ENCODE results near the gene TOX2.
"Not testable (repeated sequence)": the region's sequence is repeated elsewhere in the genome, so short reads cannot be mapped to it uniquely, and the experiment has no call there.

TOX2 gene

GRCh38 chr20:44031781-44032582 is 117.3 kb downstream of the TOX2 start:
- no peak for DNase-seq (ENCODE audit: low read depth in 3 of 3)

- DNase-seq (ENCODE audit: low read depth in 3 of 3): no peak
Measured at GRCh38 chr20:44032583-44033331, 118.1 kb downstream of the TOX2 start.

- DNase-seq (ENCODE audit: low read depth in 3 of 3): no peak
Measured at GRCh38 chr20:44033344-44033743, 118.7 kb downstream of the TOX2 start.

GRCh38 chr20:44033873-44034272 is 119.2 kb downstream of the TOX2 start:
- no peak for DNase-seq (ENCODE audit: low read depth in 3 of 3)

GRCh38 chr20:44034451-44034850 is 119.8 kb downstream of the TOX2 start:
- no peak for DNase-seq (ENCODE audit: low read depth in 3 of 3)

GRCh38 chr20:44034965-44035635 is 120.4 kb downstream of the TOX2 start:
- DNase-seq (ENCODE audit: low read depth in 3 of 3): no peak

GRCh38 chr20:44035924-44036323 is 121.3 kb downstream of the TOX2 start:
- no peak for DNase-seq (ENCODE audit: low read depth in 3 of 3)

- no peak for DNase-seq (ENCODE audit: low read depth in 3 of 3)
Measured at GRCh38 chr20:44036441-44036840, 121.8 kb downstream of the TOX2 start.

- no peak for DNase-seq (ENCODE audit: low read depth in 3 of 3)
Measured at GRCh38 chr20:44038681-44039123, 124.0 kb downstream of the TOX2 start.

- no peak for DNase-seq (ENCODE audit: low read depth in 3 of 3)
Measured at GRCh38 chr20:44039147-44039546, 124.5 kb downstream of the TOX2 start.

GRCh38 chr20:44039741-44040140 is 125.1 kb downstream of the TOX2 start:
- DNase-seq (ENCODE audit: low read depth in 3 of 3): no peak

GRCh38 chr20:44040202-44040915 is 125.7 kb downstream of the TOX2 start:
- no peak for DNase-seq (ENCODE audit: low read depth in 3 of 3)

- no peak for DNase-seq (ENCODE audit: low read depth in 3 of 3)
Measured at GRCh38 chr20:44041001-44041400, 126.3 kb downstream of the TOX2 start.

- not testable (repeated sequence) for DNase-seq (ENCODE audit: low read depth in 3 of 3)
Measured at GRCh38 chr20:44044712-44045111, 130.1 kb downstream of the TOX2 start.

GRCh38 chr20:44050327-44050726 is 135.7 kb downstream of the TOX2 start:
- DNase-seq (ENCODE audit: low read depth in 3 of 3): no peak

- DNase-seq (ENCODE audit: low read depth in 3 of 3): no peak
Measured at GRCh38 chr20:44050925-44051660, 136.4 kb downstream of the TOX2 start.

GRCh38 chr20:44051661-44052000 is 137.0 kb downstream of the TOX2 start:
- no peak for DNase-seq (ENCODE audit: low read depth in 3 of 3)

GRCh38 chr20:44052166-44052565 is 137.5 kb downstream of the TOX2 start:
- no peak for DNase-seq (ENCODE audit: low read depth in 3 of 3)

- DNase-seq (ENCODE audit: low read depth in 3 of 3): no peak
Measured at GRCh38 chr20:44053046-44053445, 138.4 kb downstream of the TOX2 start.

- DNase-seq (ENCODE audit: low read depth in 3 of 3): no peak
Measured at GRCh38 chr20:44054118-44054517, 139.5 kb downstream of the TOX2 start.

GRCh38 chr20:44054849-44055248 is 140.2 kb downstream of the TOX2 start:
- no peak for DNase-seq (ENCODE audit: low read depth in 3 of 3)

All from stimulated activated CD4-positive, alpha-beta T cell treated with anti-CD3 and anti-CD28 coated beads, TNF-alpha, amount 100 ng/mL, for 24 hours (primary cell).